ACHN (cell line): ENCODE data around the gene OSTN.
"Not testable (repeated sequence)": the region's sequence is repeated elsewhere in the genome, so short reads cannot be mapped to it uniquely, and the experiment has no call there.

Experiments
- DNase-seq: peaks from one replicate; pipeline ENCODE4 v3.0.0-alpha.2; 2015
- in situ Hi-C: cut with HindIII; loops from 2 replicates; pipeline ENCODE4 v1.10.0; 2017; ENCODE audit warnings: low sequenced_read_pairs, low pct_ligation_motif_present, low pct_unique_long_range_greater_than_20kb

Gene OSTN

GRCh38 chr3:191257286-191257685, 58.2 kb downstream of the OSTN start:
- DNase-seq: no peak
- in situ Hi-C loops: no loop called here

- in situ Hi-C loops: no loop called here
- DNase-seq: no peak
Measured at GRCh38 chr3:191259486-191259885, 60.4 kb downstream of the OSTN start.

- in situ Hi-C loops: no loop called here
- no peak for DNase-seq
Measured at GRCh38 chr3:191260431-191261303, 61.6 kb downstream of the OSTN start.

DNA sequence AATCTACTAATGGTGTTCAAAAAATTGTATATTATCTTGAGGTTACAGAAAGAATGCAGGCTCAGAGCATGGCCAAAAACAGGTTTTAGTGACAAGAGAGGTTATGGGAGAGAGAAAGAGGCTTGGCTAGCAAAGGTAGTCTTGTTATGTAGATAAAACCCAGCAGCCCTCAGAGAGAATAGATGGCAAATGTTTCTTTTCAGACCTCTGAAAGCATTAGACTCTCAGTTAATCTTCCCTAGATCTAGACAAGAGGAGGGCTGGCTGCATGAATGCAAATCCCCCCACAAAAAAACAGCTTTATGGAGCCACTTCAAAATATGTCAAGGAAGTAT, 62.2 kb downstream of the OSTN start:
- in situ Hi-C loops: no loop called here
- DNase-seq: no peak

DNA sequence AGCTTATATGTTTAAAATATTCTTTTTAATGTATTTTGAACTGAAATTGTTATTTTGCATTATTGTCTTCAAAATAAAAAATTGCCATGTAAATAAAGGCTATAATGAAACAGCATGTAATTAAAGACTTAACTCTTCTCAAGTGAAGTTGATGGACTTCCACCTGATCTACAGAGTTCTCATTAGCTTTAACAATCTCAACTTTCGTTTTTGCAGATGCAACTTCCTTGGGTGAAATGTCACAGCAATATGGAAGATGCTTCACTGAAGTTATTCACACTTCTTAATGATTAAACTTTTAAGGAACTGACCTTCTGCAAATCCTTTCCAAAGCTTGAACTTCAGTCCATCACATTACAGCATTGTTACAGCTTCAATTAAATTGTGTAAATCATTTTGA, 63.6 kb downstream of the OSTN start:
- in situ Hi-C loops: no loop called here
- no peak for DNase-seq

- no peak for DNase-seq
- in situ Hi-C loops: no loop called here
Measured at GRCh38 chr3:191263365-191263764, 64.3 kb downstream of the OSTN start.

- DNase-seq: no peak
- in situ Hi-C loops: no loop called here
Measured at GRCh38 chr3:191263850-191264249, 64.8 kb downstream of the OSTN start.

- no peak for DNase-seq
- in situ Hi-C loops: no loop called here
Measured at GRCh38 chr3:191268737-191269136, 69.7 kb downstream of the OSTN start.

DNA sequence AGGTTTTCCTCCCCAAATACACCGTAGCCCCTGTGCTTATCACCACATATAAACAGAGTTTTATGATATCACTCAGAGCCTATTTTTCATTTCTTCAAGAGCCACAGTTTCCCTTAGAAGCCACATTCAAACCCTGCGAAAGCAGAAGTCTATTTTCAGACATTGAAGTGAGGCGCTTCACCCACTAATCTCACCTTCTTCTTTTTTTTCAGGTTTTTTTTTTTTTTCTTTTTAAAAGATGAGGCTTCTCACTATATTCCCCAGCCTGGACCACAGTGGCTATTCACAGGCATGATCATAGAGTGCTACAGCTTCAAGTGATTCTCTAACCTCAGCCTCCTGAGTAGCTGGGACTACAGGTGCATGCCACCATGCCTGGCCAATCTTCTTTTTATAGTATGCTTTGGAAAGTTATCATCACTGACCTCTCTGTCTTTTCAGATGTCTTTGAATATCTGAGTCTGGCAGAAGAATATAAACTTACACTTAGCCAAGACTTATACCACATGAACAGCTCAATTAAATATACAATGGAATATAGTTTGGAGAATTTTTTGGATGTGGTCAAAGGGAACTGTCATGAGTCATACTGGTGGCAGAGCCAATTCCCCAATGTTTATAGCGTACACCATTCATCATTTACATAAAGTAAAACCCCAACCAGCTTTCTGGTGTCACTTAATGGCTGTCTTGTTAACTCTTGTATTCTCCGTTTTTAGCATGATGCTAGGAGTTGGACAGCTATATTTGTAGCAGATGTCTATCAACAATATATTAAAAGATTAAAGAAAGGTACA, 70.4 kb downstream of the OSTN start:
- no peak for DNase-seq
- in situ Hi-C loops: no loop called here

GRCh38 chr3:191275244-191275643, 76.2 kb downstream of the OSTN start:
- not testable (repeated sequence) for DNase-seq

GRCh38 chr3:191275751-191276150, 76.7 kb downstream of the OSTN start:
- in situ Hi-C loops: no loop called here
- no peak for DNase-seq

More at GRCh38 chr3:191275244-191275643, 76.2 kb downstream of the OSTN start:
- in situ Hi-C loops: not testable (repeated sequence)

DNA sequence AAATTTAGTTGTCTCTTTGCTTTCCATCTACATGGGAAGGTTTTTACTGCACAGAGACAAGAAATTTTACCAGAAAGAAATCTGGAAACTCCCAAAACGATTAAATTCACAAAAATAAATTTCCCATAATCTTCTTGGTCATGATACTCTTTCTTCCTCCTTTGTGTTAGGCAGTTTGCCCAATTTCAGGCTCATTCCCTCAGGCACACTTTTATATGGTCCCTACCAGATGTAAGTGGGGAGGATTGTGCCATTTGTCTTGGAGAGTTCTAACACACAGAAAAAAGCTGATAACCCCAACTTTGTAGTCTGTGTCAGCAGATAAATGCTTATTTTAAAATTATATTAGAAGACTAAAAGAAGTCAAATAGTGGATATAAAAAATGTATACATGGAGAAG, 81.1 kb downstream of the OSTN start:
- no peak for DNase-seq
- in situ Hi-C loops: no loop called here

GRCh38 chr3:191280882-191281281, 81.8 kb downstream of the OSTN start:
- no peak for DNase-seq
- in situ Hi-C loops: no loop called here

DNA sequence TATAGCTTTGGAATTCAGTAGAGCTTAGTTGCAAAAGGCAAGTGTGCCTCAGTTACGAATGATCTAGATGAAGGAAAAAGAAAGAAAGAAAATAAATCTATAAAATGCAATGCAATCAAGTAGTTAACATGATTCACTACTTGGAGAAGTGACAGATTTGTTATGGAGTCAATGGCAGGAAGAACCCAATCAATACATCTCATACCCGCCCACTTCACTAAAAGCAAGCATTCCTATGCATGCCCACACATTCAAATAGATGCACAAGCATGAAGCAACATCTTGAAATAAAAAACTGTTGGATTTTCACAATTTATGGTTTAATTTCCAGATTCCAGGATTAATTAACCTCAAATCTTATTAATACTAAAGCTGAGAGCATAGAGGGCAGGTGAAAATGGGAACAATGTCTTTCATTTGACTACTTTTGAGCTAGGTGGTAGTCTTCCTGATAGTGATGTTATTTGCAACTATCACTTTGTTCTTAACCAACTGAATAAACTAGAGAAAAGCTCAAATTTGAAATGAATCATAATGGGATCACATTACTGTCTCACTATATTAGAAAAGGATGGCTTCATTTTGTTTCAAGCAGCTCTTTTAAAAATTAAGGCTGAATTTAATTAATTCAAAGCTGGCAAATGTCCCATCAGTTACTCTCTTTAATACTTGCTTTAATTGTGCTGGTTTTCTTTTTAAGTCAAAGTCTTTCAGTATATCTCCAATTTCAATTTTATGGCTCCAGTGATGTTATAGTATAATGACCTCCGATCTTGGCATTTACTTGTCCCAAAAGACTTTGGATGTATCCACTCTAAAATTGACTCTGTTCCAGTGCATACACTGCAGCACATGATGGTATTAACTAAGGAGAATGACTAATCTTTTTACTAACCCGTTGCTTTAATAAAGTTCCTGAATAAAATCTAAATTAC, 83.5 kb downstream of the OSTN start:
- in situ Hi-C loops: no loop called here
- DNase-seq: no peak

- DNase-seq: no peak
- in situ Hi-C loops: no loop called here
Measured at GRCh38 chr3:191283400-191283799, 84.4 kb downstream of the OSTN start.

DNA sequence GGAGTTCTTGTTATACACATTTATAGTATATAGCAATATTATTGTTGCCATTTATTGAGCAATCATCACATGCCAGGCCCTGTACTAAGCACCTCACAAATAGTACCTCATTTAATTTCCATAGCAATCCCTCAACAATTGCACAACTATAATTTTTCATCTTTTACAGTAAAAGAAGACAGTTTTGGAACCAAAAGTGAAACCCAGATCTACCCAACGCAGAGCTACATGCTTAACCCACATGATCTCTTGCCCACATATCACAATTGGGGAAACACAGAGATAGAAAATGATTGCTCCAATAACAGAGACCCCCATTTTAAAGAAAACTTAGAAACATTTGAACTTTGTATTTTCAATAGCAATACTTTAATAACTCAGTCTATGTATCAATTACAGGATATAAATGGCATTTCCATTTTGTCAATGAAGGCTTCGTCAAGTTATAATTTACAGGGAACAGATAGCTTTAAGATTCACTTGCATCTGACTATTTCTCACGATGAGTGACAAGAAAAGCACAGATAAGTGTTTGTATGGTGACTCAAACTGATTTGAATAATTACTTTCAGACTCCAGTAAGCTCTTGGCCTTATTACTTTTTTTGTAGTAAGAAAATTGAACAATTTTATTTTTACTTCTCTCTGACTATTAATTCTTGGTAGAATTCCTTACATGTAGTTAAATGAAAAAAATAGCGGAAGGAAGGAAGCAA, 91.4 kb downstream of the OSTN start:
- in situ Hi-C loops: no loop called here
- no peak for DNase-seq

- in situ Hi-C loops: no loop called here
- no peak for DNase-seq
Measured at GRCh38 chr3:191292243-191293015, 93.4 kb downstream of the OSTN start.

GRCh38 chr3:191294291-191294690, 95.2 kb downstream of the OSTN start:
- no peak for DNase-seq
- in situ Hi-C loops: no loop called here
